ENCODE data around the gene B4GALT4. TPM values are rescaled to one million over a fixed set of nuclear protein-coding genes. Genes with fewer than 3 reads are reported as not detected.

B4GALT4 gene, protein sequence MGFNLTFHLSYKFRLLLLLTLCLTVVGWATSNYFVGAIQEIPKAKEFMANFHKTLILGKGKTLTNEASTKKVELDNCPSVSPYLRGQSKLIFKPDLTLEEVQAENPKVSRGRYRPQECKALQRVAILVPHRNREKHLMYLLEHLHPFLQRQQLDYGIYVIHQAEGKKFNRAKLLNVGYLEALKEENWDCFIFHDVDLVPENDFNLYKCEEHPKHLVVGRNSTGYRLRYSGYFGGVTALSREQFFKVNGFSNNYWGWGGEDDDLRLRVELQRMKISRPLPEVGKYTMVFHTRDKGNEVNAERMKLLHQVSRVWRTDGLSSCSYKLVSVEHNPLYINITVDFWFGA
- 10 to 100 TPM; 15.9 to 18.1 TPM for total RNA-seq
- polyA plus RNA-seq, result 1 to 10 TPM; 5.9 to 8.6 TPM

DNA sequence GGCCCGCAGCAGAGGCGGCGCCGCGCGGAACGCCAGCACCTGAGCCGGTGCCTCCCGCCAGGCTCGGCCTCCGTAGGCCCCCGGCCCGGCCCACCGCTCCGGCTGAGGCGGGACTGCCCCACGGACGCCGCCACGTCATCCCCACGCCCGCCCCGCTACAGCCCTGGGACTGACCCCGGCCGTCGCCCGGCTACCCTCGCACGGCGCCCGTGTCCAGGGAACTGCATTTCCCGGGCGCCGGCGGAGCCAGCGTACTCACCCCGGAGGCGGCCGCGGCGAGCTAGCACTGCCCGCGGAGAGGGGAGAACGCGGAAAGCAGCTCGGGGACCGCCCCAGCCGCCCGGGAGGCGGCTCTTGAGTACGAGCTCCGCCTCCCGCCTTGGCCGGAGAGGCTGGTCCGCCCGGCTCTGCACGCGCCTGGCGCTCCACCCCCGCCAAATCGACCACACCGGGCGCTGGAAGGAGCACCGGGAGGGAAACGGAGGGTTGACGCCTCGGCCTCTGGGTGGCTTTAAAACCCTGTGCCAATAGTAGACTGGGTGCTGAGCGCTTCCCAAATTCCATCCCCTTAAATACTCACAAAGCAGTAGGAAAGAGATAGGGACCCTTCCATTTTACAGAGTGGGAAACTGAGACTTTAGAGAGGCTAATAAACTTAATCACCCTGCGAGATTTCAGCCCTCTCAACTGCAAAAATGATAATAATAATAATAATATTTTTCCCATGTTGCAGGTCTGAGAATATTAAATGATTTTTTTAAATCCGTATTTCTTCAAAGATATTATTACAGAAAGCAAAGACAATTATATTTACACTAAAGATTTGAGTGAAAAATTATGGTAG is at the start of gene B4GALT4:
Gene B4GALT4, minus strand, starts transcription at position 288 of the 844 bp plus-strand sequence. CDS start 10,779 bp downstream, outside the sequence.
- H3K4me3 ChIP-seq (ENCODE audit: low read length in 2 of 2), result peak within 1 kb of the TSS; percentile 42 to 66
- Mint-ChIP-seq H3K4me3 (peak within 1 kb of the TSS; percentile 76 to 95 (median 88)), H3K4me1 (peaks cover 23 to 46% (median 31%) of the 10 kb centered on the region in 4 donors), H3K36me3 (peaks cover 4 to 6% of the 10 kb centered on the region in 2 donors), H3K27me3 (no peaks in the 10 kb centered on the region), H3K27ac (peak within 1 kb of the TSS; percentile 69 to 97 (median 94)), H3K9me3 (no peaks in the 10 kb centered on the region)
- CTCF ChIA-PET (ENCODE audit: partially characterized antibody), result interaction anchor here (0.5 to 3.4 kb wide), 46 partner anchors 8 to 466 kb away, joined by 3 to 120 read pairs (median 4); partner anchors contain the start of genes ARHGAP31, IGSF11, POGLUT1 and TEX55
- DNase-seq, result peak; percentile 57 to 74 (median 67)
- H3K36me3 ChIP-seq (ENCODE audit: insufficient read depth, low read length), result peaks cover 3% of the 10 kb centered on the region
- no peaks in the 10 kb centered on the region for H3K27me3 ChIP-seq (ENCODE audit: insufficient read depth, low read length)
- POLR2A ChIA-PET (ENCODE audit: partially characterized antibody), result interaction anchor here (0.6 to 2.1 kb wide), 14 partner anchors 16 to 854 kb away, joined by 3 to 30 read pairs (median 5); partner anchors contain the start of genes ARHGAP31, POGLUT1, TEX55 and TMEM39A
- intact Hi-C loops (cut with micrococcal nuclease), result loop anchor here (1.0 to 2.0 kb wide), 7 partner anchors 22 to 257 kb away; partner anchors contain the start of genes ARHGAP31, TIMMDC1 and TMEM39A
- H3K27ac ChIP-seq (ENCODE audit: low read depth, low read length), result peak within 1 kb of the TSS; percentile 77
- peaks cover 50% of the 10 kb centered on the region for H3K4me1 ChIP-seq (ENCODE audit: insufficient read depth, low read length)
- H3K9me3 ChIP-seq (ENCODE audit: control insufficient read depth in 1 of 2, low read length in 2 of 2), result no peaks in the 10 kb centered on the region

DNA sequence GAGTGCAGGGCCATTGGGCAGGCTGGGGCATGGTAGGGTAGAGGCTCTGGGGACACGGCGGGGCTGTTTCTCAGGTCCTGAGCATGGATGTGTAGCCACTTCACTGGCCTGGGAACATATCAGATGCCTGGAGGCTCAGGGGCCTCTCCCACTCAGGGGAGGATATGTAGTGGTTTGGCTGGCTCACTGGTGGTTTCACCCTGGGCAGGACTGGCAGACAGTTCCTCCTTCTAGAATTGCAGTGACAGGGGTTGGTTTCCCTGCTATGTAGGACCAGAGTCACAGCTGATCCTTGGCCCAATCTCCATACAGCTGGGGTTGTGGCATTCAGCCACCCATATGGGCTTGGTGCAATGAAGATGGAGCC is 48.7 kb upstream of the B4GALT4 start:
- Mint-ChIP-seq H3K4me1 (peaks cover 14 to 40% (median 23%) of the 10 kb centered on the region in 4 donors), H3K27me3 (peaks cover 0 to 2% of the 10 kb centered on the region in 2 donors), H3K9me3 (peaks cover 3 to 27% (median 14%) of the 10 kb centered on the region in 8 donors), H3K4me3 (no peak overlapping the region), H3K36me3 (peaks cover 3 to 7% of the 10 kb centered on the region in 2 donors), H3K27ac (no peak overlapping the region)
- H3K36me3 ChIP-seq (ENCODE audit: insufficient read depth, low read length), result no peaks in the 10 kb centered on the region
- no peaks in the 10 kb centered on the region for H3K9me3 ChIP-seq (ENCODE audit: control insufficient read depth in 1 of 2, low read length in 2 of 2)
- CTCF ChIA-PET (ENCODE audit: partially characterized antibody), result no interaction called here
- intact Hi-C loops (cut with micrococcal nuclease), result no loop called here
- POLR2A ChIA-PET (ENCODE audit: partially characterized antibody), result no interaction called here
- H3K27ac ChIP-seq (ENCODE audit: low read depth, low read length), result no peak overlapping the region
- DNase-seq, result no peak
- H3K4me3 ChIP-seq (ENCODE audit: low read length in 2 of 2), result no peak overlapping the region
- peaks cover 24% of the 10 kb centered on the region for H3K4me1 ChIP-seq (ENCODE audit: insufficient read depth, low read length)
- H3K27me3 ChIP-seq (ENCODE audit: insufficient read depth, low read length), result no peaks in the 10 kb centered on the region

DNA sequence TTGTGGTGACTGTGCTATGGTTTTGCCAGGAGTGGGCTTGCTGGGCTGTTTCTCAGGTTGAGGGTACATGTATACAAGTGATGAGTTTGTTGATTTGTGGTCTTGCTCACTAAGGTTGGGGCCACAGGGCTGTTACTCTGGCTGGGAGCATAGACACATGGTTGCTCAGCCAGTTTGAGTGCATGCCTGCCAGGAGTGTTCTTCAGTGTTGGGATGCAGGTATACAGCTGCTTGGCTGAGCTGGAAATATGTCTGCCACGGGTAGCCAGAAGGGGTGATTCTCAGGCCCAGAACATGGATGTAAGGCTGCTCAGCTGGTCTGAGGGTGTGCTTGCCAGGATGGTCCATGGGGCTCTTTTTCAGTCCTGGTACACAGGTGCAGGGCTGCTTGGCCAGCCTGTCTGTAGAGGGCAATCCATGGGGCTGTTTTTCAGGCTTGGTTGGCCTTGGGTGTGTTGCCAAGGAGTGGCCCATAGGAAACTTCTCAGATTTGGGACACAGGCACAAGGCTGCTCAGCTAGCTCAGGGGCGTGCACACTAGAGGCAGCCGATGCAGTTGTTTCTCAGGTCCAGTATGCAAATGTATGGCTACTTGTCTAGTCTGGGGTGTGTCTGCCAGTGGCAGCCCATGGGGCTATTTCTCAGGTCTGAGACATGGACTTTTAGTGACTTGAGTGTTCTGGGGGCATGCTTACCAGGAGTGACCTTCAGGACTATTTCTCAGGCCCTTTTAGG is 48.2 kb upstream of the B4GALT4 start:
- H3K27me3 ChIP-seq (ENCODE audit: insufficient read depth, low read length), result no peaks in the 10 kb centered on the region
- intact Hi-C loops (cut with micrococcal nuclease), result no loop called here
- H3K9me3 ChIP-seq (ENCODE audit: control insufficient read depth in 1 of 2, low read length in 2 of 2), result no peaks in the 10 kb centered on the region
- H3K4me1 ChIP-seq (ENCODE audit: insufficient read depth, low read length), result peaks cover 24% of the 10 kb centered on the region
- Mint-ChIP-seq H3K4me3 (no peak overlapping the region), H3K36me3 (peaks cover 3 to 9% of the 10 kb centered on the region in 2 donors), H3K9me3 (peaks cover 3 to 29% (median 17%) of the 10 kb centered on the region in 8 donors), H3K4me1 (peaks cover 14 to 35% (median 23%) of the 10 kb centered on the region in 4 donors), H3K27me3 (peaks cover 0 to 2% of the 10 kb centered on the region in 2 donors), H3K27ac (no peak overlapping the region)
- no peak for DNase-seq
- H3K36me3 ChIP-seq (ENCODE audit: insufficient read depth, low read length), result no peaks in the 10 kb centered on the region
- no peak overlapping the region for H3K27ac ChIP-seq (ENCODE audit: low read depth, low read length)
- ChIA-PET POLR2A (ENCODE audit: partially characterized antibody) (no interaction called here), CTCF (ENCODE audit: partially characterized antibody) (no interaction called here)
- no peak overlapping the region for H3K4me3 ChIP-seq (ENCODE audit: low read length in 2 of 2)

DNA sequence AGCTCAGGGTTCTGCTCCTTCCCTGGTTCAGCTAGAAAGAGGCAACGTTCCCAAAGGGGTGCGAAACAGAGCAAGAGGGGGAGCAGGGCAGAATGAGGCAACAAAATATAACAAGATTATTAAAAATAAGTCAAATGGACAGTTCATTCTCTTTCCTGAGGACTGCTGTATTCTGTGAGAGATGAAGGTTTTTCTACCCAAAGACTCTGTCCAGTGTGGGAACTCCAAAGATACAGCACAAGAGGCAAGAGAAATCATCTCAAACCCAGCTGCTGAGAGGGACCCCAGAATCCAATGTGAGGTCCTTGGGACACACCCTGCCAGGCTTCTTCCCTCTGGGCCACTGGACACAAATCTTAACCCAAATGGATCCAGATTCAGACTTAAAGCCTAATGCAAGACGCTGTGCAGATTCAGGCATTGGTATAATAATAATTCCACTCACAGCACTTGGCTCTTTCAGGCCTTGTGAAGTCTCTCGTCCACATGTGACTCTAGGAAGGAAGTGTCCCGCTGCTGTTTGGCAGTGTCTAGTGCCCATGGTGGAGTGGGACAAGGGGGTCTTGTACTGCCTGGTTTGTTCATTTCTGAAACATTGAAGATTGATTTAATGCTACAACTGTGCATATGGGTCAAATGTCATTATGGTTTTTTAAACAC is 39.0 kb upstream of the B4GALT4 start:
- H3K4me3 Mint-ChIP-seq, result no peak overlapping the region
- intact Hi-C loops (cut with micrococcal nuclease), result no loop called here

DNA sequence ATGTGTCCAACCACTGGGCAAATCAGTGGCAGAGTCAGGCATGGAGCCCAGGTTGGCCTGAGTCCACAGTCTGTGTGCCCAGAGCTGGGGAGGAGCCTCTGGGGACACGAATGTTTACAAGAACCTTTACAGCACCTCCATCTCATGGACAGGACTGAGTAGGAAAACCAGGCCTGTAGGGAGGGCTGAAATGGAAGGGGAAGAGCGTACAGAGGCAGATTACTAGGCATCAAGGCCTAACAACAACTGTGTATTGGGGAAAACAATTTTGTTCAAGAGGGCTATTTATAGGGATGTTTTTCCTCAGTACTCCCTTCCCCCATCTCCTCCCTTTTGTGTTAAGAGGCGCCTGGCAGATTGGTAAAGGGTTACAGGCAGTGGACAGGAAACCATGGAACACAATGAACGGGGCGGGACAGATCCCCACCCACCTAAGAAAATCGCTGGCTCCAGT is 38.5 kb upstream of the B4GALT4 start:
- Mint-ChIP-seq H3K27me3 (no peaks in the 10 kb centered on the region), H3K4me3 (no peak overlapping the region), H3K27ac (peak overlapping the region in 1 of 7 donors; percentile 12), H3K36me3 (peaks cover 6 to 17% of the 10 kb centered on the region in 2 donors), H3K9me3 (peaks cover 4 to 25% (median 19%) of the 10 kb centered on the region in 8 donors), H3K4me1 (peaks cover 0 to 4% (median 2%) of the 10 kb centered on the region in 4 donors)
- Histone ChIP-seq H3K9me3 (ENCODE audit: control insufficient read depth in 1 of 2, low read length in 2 of 2) (no peaks in the 10 kb centered on the region), H3K4me3 (ENCODE audit: low read length in 2 of 2) (no peak overlapping the region), H3K36me3 (ENCODE audit: insufficient read depth, low read length) (no peaks in the 10 kb centered on the region), H3K27ac (ENCODE audit: low read depth, low read length) (no peak overlapping the region), H3K27me3 (ENCODE audit: insufficient read depth, low read length) (no peaks in the 10 kb centered on the region), H3K4me1 (ENCODE audit: insufficient read depth, low read length) (no peaks in the 10 kb centered on the region)
- DNase-seq, result no peak
- ChIA-PET POLR2A (ENCODE audit: partially characterized antibody) (interaction anchor here (1.0 kb wide), 1 partner anchor 13 kb away, joined by 3 read pairs; no protein-coding TSS in a partner anchor), CTCF (ENCODE audit: partially characterized antibody) (interaction anchor here (1.0 kb wide), 1 partner anchor 74 kb away, joined by 3 read pairs; no protein-coding TSS in a partner anchor)
- intact Hi-C loops (cut with micrococcal nuclease), result no loop called here

More for the DNA sequence above, 39.0 kb upstream of the B4GALT4 start:
- ChIA-PET CTCF (ENCODE audit: partially characterized antibody) (no interaction called here), POLR2A (ENCODE audit: partially characterized antibody) (interaction anchor here (1.0 kb wide), 1 partner anchor 13 kb away, joined by 3 read pairs; no protein-coding TSS in a partner anchor)
- no peaks in the 10 kb centered on the region for H3K36me3 ChIP-seq (ENCODE audit: insufficient read depth, low read length)
- DNase-seq, result no peak
- H3K27ac ChIP-seq (ENCODE audit: low read depth, low read length), result no peak overlapping the region
- Mint-ChIP-seq H3K27me3 (no peaks in the 10 kb centered on the region), H3K4me1 (peaks cover 0 to 3% (median 2%) of the 10 kb centered on the region in 4 donors), H3K27ac (no peak overlapping the region), H3K9me3 (peaks cover 4 to 26% (median 21%) of the 10 kb centered on the region in 8 donors), H3K36me3 (peaks cover 6 to 17% of the 10 kb centered on the region in 2 donors)
- no peak overlapping the region for H3K4me3 ChIP-seq (ENCODE audit: low read length in 2 of 2)
- H3K4me1 ChIP-seq (ENCODE audit: insufficient read depth, low read length), result no peaks in the 10 kb centered on the region
- no peaks in the 10 kb centered on the region for H3K9me3 ChIP-seq (ENCODE audit: control insufficient read depth in 1 of 2, low read length in 2 of 2)
- H3K27me3 ChIP-seq (ENCODE audit: insufficient read depth, low read length), result no peaks in the 10 kb centered on the region

DNA sequence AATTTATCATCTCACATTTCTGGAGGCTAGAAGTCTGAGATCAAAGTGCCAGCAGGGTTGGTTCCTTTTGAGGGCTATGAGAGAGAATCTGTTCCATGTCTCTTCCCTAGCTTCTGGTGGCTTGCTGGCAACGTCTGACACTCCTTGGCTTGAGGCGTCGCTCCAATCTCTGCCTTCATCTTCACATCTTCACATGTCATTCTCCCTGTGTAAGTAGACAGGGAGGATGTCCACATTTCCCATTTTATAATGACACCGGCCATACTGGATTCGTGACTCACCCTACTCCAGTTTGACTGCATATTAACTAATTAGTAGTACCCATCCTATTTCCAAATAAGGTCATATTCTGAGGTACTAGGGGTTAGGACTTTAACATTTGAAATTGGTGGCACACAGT is 36.0 kb upstream of the B4GALT4 start:
- no peak overlapping the region for H3K4me3 Mint-ChIP-seq
- no peaks in the 10 kb centered on the region for H3K4me1 ChIP-seq (ENCODE audit: insufficient read depth, low read length)
- no peak overlapping the region for H3K27ac ChIP-seq (ENCODE audit: low read depth, low read length)
- peaks cover under 1 to 1% of the 10 kb centered on the region in 2 donors for H3K36me3 Mint-ChIP-seq
- peaks cover 0 to 4% (median 2%) of the 10 kb centered on the region in 8 donors for H3K9me3 Mint-ChIP-seq
- H3K4me3 ChIP-seq (ENCODE audit: low read length in 2 of 2), result no peak overlapping the region
- ChIA-PET CTCF (ENCODE audit: partially characterized antibody) (interaction anchor here (1.0 to 4.5 kb wide), 6 partner anchors 15 to 76 kb away, joined by 3 to 34 read pairs (median 4); partner anchors contain the start of gene ARHGAP31), POLR2A (ENCODE audit: partially characterized antibody) (no interaction called here)
- no peaks in the 10 kb centered on the region for H3K27me3 ChIP-seq (ENCODE audit: insufficient read depth, low read length)
- H3K27ac Mint-ChIP-seq, result no peak overlapping the region
- H3K36me3 ChIP-seq (ENCODE audit: insufficient read depth, low read length), result no peaks in the 10 kb centered on the region
- peaks cover 0 to 4% (median 2%) of the 10 kb centered on the region in 4 donors for H3K4me1 Mint-ChIP-seq
- DNase-seq, result no peak
- intact Hi-C loops (cut with micrococcal nuclease), result no loop called here
- no peaks in the 10 kb centered on the region for H3K9me3 ChIP-seq (ENCODE audit: control insufficient read depth in 1 of 2, low read length in 2 of 2)
- H3K27me3 Mint-ChIP-seq, result no peaks in the 10 kb centered on the region

Measured in CD4-positive, alpha-beta memory T cell (primary cell).